Medulla oblongata (tissue), 1 donor: ENCODE data around the gene DNMT1.
"Not testable (repeated sequence)": the region's sequence is repeated elsewhere in the genome, so short reads cannot be mapped to it uniquely, and the experiment has no call there.

Source experiments
- DNase-seq: peaks from one replicate; pipeline ENCODE4 v3.0.0-alpha.2; 2015; ENCODE audit errors: extremely low spot score

DNMT1 gene

DNA sequence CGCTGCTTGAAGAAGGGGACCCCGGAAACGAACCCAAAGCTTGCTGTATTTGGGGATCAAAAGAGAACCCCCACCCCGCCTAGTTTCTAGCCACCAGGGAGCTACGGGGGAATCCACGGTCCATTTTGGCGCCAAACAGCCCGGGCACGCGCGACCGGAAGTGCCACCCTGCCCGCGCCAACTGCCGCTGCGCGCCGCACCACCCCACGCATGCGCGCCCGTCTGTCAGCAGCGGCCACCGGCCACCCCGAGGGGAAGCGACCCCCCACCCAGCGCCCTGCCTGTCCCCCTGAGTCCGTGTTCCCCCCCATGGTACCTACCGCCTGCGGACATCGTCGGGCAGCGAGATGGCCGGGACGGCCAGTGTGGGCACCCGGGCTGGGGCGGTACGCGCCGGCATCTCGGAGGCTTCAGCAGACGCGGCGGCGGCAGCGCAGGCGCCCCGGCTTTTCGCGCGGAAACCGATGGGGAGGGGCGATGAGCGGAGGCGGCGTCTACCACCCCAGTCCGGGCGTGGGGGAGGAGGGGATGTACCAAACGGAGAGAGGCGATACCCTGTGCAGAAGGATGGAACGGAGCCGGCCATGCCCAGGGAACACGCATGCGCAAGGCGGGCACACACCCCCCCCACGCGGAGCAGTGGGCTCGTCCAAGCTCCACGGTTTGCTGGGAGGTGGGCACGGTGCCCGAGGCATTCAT lies at the start of gene DNMT1:
Gene DNMT1, minus strand, starts transcription at position 454 of the 699 bp plus-strand sequence. Its CDS starts 54 bp downstream, at position 400.
- peak; percentile 97 for DNase-seq

- no peak for DNase-seq
Measured at GRCh38 chr19:10243606-10244005, 48.9 kb upstream of the DNMT1 start.

GRCh38 chr19:10241826-10242449 lies 47.2 kb upstream of the DNMT1 start:
- DNase-seq = not testable (repeated sequence)

DNA sequence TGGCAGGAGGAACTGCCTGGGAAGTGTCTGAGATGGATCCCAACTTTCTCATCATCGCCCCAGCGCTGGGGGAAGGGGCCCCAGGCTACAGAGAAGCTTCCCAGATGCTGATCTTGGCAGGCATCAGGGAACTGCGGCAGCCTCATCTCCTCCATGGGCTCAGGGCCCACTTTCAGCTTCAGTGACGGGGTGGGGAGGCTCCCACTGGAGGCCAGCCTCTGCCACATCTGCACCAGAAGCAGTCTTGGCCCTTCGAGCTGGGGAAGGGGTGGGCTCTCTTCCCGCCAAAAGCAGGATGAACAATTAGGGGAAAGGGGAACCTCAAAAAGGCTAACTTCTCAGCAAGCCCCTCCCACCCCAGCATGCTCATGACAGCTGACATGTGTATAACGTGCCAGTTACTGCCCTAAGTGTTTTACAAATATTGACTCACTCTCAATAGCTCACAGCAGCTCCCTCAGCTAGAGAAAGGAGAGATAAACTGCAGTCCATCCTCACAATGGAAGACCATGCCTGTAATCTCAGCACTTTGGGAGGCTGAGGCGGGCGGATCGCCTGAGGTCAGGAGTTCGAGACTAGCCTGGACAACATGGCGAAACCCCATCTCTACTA lies 43.5 kb upstream of the DNMT1 start:
- no peak for DNase-seq

GRCh38 chr19:10237702-10238101 lies 42.9 kb upstream of the DNMT1 start:
- DNase-seq = no peak

DNA sequence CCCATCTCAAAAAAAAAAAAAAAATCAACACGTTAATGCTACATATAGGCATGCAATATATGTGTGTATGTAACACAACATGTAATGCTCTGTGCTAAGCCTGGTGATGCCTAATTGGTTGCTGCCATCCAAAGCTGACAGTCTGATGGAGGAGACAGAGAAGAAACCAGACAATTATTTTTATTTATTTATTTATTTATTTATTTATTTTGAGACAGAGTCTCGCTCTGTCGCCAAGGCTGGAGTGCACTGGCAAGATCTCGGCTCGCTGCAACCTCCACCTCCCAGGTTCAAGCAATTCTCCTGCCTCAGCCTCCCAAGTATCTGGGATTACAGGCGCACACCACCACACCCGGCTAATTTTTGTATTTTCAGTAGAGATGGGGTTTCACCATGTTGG lies 40.7 kb upstream of the DNMT1 start:
- DNase-seq = not testable (repeated sequence)

GRCh38 chr19:10235003-10235402 lies 40.2 kb upstream of the DNMT1 start:
- no peak for DNase-seq

- DNase-seq = no peak
Measured at GRCh38 chr19:10233946-10234345, 39.2 kb upstream of the DNMT1 start.

DNA sequence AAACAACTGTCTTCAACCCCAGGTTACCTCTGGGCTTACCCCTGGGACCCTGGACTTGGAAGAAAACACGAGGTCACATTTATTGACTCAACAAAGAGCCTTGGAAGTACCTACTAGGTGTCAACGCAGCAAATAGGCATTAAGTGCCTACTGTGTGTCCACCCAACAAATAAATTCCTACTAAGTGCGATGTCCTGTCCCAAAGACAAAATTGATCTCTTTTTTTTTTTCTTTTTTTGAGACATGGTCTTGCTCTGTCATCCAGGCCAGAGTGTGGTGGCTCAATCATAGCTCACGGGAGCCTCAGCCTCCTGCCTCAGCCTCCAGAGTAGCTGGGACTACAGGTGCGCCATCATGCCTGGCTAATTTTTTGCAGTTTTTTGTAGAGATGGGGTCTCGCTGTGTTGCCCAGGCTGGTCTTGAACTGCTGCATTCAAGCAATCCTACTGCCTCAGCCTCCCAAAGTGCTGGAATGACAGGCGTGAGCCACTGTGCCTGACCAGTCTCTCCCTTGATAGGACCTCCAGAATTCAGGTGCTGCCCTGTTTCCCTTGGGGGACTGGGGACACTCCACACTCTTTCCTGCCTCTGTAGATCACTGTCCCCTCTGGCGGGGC lies 37.0 kb upstream of the DNMT1 start:
- DNase-seq = no peak

- peak; percentile 50 for DNase-seq
Measured at GRCh38 chr19:10230861-10231611, 36.3 kb upstream of the DNMT1 start, which contains the start of gene S1PR2. S1PR2 (minus strand) TSS chr19:10231331; CDS start chr19:10224905, 6,426 bp downstream.

GRCh38 chr19:10230173-10230860 lies 35.6 kb upstream of the DNMT1 start:
- peak; percentile 31 for DNase-seq

DNA sequence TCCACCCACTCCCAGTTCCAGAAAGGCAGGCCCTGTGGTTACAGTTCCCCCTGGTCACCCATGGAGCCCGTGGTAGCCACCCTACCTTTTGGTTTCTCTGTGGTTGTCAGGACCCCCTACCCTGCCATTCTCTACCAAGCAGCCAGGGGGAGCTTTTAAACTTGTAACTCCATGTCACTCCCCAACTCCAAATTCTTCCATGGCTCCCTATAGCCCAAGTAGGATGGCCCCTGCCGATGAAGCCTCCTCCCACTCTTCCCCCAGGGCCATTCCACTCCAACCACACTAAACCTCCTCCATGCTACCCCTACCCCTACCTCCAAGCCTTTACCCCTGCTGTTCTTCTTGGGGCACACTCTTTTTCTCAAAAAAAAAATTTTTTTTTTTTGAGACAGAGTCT lies 34.2 kb upstream of the DNMT1 start:
- DNase-seq = peak; percentile 11

DNA sequence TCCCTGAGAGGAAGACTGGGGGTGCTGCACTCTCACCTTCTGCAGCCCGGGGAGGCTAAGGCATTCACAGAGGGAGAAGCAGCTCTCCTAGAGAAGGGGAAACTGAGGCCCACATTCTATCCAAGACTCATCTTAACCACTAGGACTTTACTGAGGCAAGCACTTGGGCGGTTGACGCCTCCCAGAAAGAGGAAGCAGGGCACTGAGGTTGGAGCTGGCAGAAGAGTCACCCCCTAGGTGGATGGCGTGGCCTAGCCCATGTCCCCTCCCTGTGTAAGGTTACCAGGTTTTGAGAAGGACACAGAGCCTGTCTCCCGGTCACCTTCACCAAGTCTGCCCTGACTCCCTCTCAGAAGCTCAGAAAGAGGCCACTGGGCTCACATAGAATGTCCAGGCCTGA lies 33.6 kb upstream of the DNMT1 start:
- no peak for DNase-seq

DNA sequence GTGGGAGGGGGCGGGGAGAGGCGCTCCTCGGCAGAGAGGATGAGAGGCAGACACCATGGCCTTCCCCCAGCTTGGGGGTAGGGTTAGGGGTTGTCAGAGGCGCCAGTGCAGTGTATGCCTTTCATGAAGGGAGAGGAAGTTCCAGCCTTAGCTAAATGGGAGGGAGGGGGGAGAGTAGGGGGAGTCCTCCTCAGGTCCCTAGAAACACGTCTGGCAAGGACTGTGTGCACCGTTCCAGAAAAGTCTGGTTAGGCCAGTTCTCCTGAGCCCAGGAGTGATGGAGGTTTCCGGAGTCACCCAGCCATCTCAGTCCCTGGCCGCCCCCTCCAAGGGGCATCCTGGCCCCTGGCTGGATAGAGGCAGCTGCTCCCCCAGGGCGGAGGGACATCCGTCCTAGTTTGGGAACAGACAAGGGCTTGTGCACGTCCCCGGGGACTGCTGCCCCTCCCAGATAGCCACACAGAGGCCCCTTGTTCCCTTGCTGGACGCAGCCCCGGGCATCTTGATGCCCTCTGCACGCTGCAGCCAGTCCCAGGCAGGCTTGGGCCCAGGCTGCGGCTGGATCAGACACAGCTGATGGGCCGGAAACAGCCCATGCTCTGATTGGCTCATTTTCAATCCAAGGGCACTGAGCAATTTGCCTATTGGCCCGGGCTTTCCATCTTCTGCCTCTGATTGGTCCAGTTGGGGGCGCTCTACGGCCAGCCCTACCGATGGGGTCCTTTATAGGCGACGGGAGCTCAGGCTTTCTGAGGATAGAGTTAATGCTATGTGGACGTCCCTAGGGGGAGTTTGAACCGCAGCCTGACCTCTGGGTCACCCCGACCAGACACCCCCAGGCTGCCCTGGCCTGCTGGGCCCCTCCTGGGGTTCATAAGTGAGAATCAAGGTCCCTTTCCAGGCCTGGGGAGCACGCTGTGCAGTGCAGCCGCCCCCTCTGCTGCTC lies 32.5 kb upstream of the DNMT1 start:
- peak; percentile 94 for DNase-seq

GRCh38 chr19:10226376-10227025 lies 31.7 kb upstream of the DNMT1 start:
- peak; percentile 34 for DNase-seq

GRCh38 chr19:10226021-10226375 lies 31.2 kb upstream of the DNMT1 start:
- no peak for DNase-seq

- DNase-seq = no peak
Measured at GRCh38 chr19:10224337-10224736, 29.6 kb upstream of the DNMT1 start.

- no peak for DNase-seq
Measured at GRCh38 chr19:10223488-10224213, 28.9 kb upstream of the DNMT1 start.
